Neural progenitor cell (in vitro differentiated cells): Measurements from ENCODE around the gene TMEM95. TPM values are rescaled to one million over a fixed set of nuclear protein-coding genes. Genes with fewer than 3 reads are reported as not detected.
"Not testable (repeated sequence)": the region's sequence is repeated elsewhere in the genome, so short reads cannot be mapped to it uniquely, and the experiment has no call there.

ENCODE experiments used
- DNase-seq: peaks from one replicate; pipeline ENCODE4 v3.0.0-alpha.2; 2016; ENCODE audit warnings: low spot score
- H2AFZ ChIP-seq: fragments of 200-600 bp; sonication (generic); replicated peaks from 2 replicates; pipeline ENCODE4 v1.6.1; 2016; ENCODE audit warnings: antibody characterized with exemption
- H3F3A ChIP-seq: fragments of 200-600 bp; sonication (generic); 2 replicates; pipeline ENCODE4 v1.6.1; 2016; ENCODE audit warnings: antibody characterized with exemption, low read depth
- H3K27ac ChIP-seq: fragments of 200-600 bp; sonication (generic); 2 replicates; pipeline ENCODE4 v1.5.1; 2016; ENCODE audit warnings: mild to moderate bottlenecking
- H3K27me3 ChIP-seq: fragments of 200-600 bp; sonication (generic); 2 replicates; pipeline ENCODE4 v1.6.1; 2016; ENCODE audit warnings: mild to moderate bottlenecking, moderate library complexity
- H3K36me3 ChIP-seq: fragments of 200-600 bp; sonication (generic); 2 replicates; pipeline ENCODE4 v1.5.1; 2016
- H3K4me1 ChIP-seq: fragments of 200-600 bp; sonication (generic); 2 replicates; pipeline ENCODE4 v1.6.1; 2016; ENCODE audit warnings: mixed run types
- H3K4me2 ChIP-seq: fragments of 200-600 bp; sonication (generic); 2 replicates; pipeline ENCODE4 v1.6.1; 2016
- H3K4me3 ChIP-seq: fragments of 200-600 bp; sonication (generic); 2 replicates; pipeline ENCODE4 v1.5.1; 2016
- H3K79me2 ChIP-seq: fragments of 200-600 bp; sonication (generic); 2 replicates; pipeline ENCODE4 v1.6.1; 2016; ENCODE audit warnings: low read depth
- H3K9ac ChIP-seq: fragments of 200-600 bp; sonication (generic); 2 replicates; pipeline ENCODE4 v1.6.1; 2016
- H3K9me3 ChIP-seq: fragments of 200-600 bp; sonication (generic); 2 replicates; pipeline ENCODE4 v1.5.1; 2016; ENCODE audit warnings: low read depth
- H4K20me1 ChIP-seq: fragments of 200-600 bp; sonication (generic); 2 replicates; pipeline ENCODE4 v1.6.1; 2016; ENCODE audit warnings: low read depth
- H3K27ac Mint-ChIP-seq: 3 replicates; pipeline ENCODE4 v1.8.0; 2021; ENCODE audit warnings: mixed read lengths
- H3K27me3 Mint-ChIP-seq: 2 replicates; pipeline ENCODE4 v1.8.0; 2022; ENCODE audit warnings: low read depth, mild to moderate bottlenecking, inconsistent platforms, moderate library complexity, mixed read lengths; ENCODE audit not compliant: insufficient read depth
- H3K36me3 Mint-ChIP-seq: 3 replicates; pipeline ENCODE4 v1.8.0; 2021; ENCODE audit warnings: mixed read lengths
- H3K4me1 Mint-ChIP-seq: 3 replicates; pipeline ENCODE4 v1.8.0; 2021; ENCODE audit warnings: mixed read lengths
- H3K4me3 Mint-ChIP-seq: 3 replicates; pipeline ENCODE4 v1.8.0; 2021; ENCODE audit warnings: mild to moderate bottlenecking, moderate library complexity, mixed read lengths
- H3K9me3 Mint-ChIP-seq: 3 replicates; pipeline ENCODE4 v1.8.0; 2020; ENCODE audit warnings: mixed read lengths
- CTCF ChIP-seq: fragments of 200-600 bp; sonication (generic); IDR thresholded peaks from 2 replicates; pipeline ENCODE4 v1.5.1; 2017; ENCODE audit warnings: antibody characterized with exemption, mild to moderate bottlenecking
- EZH2 ChIP-seq: fragments of 200-600 bp; sonication (generic); IDR thresholded peaks from 2 replicates; pipeline ENCODE4 v1.6.1; 2017; ENCODE audit warnings: antibody characterized with exemption, mild to moderate bottlenecking, moderate library complexity
- EZH2phosphoT487 ChIP-seq: fragments of 200-600 bp; sonication (generic); IDR thresholded peaks from 2 replicates; pipeline ENCODE4 v1.6.1; 2017; ENCODE audit warnings: antibody characterized with exemption
- total RNA-seq: library from RNA; depleted of rRNA; stranded (reverse); fragments of >200 nt; gene quantifications from 2 replicates; pipeline ENCODE4 v1.2.3, GENCODE V29; 2015; ENCODE audit warnings: low replicate concordance

TMEM95 gene
- total RNA-seq, 1 donor from 2014 or later: not detected

GRCh38 chr17:7329997-7330637, 24.8 kb upstream of the TMEM95 start:
- peak overlapping the region; percentile 86 for H2AFZ ChIP-seq
- H3K4me1 Mint-ChIP-seq: peaks cover 28% of the 10 kb centered on the region
- H3F3A ChIP-seq: peaks cover 22% of the 10 kb centered on the region
- peaks cover 2% of the 10 kb centered on the region for H3K36me3 Mint-ChIP-seq
- H3K4me1 ChIP-seq: peaks cover 14% of the 10 kb centered on the region
- H3K27me3 Mint-ChIP-seq: peaks cover 14% of the 10 kb centered on the region
- peak overlapping the region; percentile 94 for H3K4me3 Mint-ChIP-seq
- H3K79me2 ChIP-seq: peaks cover 20% of the 10 kb centered on the region
- no peak overlapping the region for H3K9ac ChIP-seq
- no peaks in the 10 kb centered on the region for H3K9me3 Mint-ChIP-seq
- peak overlapping the region; percentile 74 for H3K4me2 ChIP-seq
- no peaks in the 10 kb centered on the region for H3K36me3 ChIP-seq
- peak overlapping the region; percentile 79 for H3K27ac ChIP-seq
- TF ChIP-seq CTCF (peak; percentile 4), EZH2phosphoT487 (no peak)
- H3K9me3 ChIP-seq: no peaks in the 10 kb centered on the region
- peak; percentile 92 for DNase-seq
- no peaks in the 10 kb centered on the region for H3K27me3 ChIP-seq
- peak overlapping the region; percentile 95 for H3K27ac Mint-ChIP-seq
- H3K4me3 ChIP-seq: peak overlapping the region; percentile 94
- H4K20me1 ChIP-seq: no peaks in the 10 kb centered on the region

GRCh38 chr17:7330638-7331015, 24.3 kb upstream of the TMEM95 start:
- H4K20me1 ChIP-seq: no peaks in the 10 kb centered on the region
- H3K4me2 ChIP-seq: peak overlapping the region; percentile 74
- H3K9me3 Mint-ChIP-seq: no peaks in the 10 kb centered on the region
- H3K27ac ChIP-seq: peak overlapping the region; percentile 79
- peaks cover 22% of the 10 kb centered on the region for H3F3A ChIP-seq
- TF ChIP-seq EZH2phosphoT487 (no peak), EZH2 (no peak), CTCF (no peak)
- peak overlapping the region; percentile 94 for H3K4me3 ChIP-seq
- peaks cover 28% of the 10 kb centered on the region for H3K4me1 Mint-ChIP-seq
- H3K27me3 ChIP-seq: no peaks in the 10 kb centered on the region
- peaks cover 20% of the 10 kb centered on the region for H3K79me2 ChIP-seq
- H3K9me3 ChIP-seq: no peaks in the 10 kb centered on the region
- H3K27ac Mint-ChIP-seq: peak overlapping the region; percentile 34
- H3K27me3 Mint-ChIP-seq: peaks cover 17% of the 10 kb centered on the region
- H3K4me1 ChIP-seq: peaks cover 14% of the 10 kb centered on the region
- peak overlapping the region; percentile 94 for H3K4me3 Mint-ChIP-seq
- peaks cover 2% of the 10 kb centered on the region for H3K36me3 Mint-ChIP-seq
- no peak overlapping the region for H3K9ac ChIP-seq
- H3K36me3 ChIP-seq: no peaks in the 10 kb centered on the region
- DNase-seq: no peak
- peak overlapping the region; percentile 86 for H2AFZ ChIP-seq

GRCh38 chr17:7332111-7332510, 22.8 kb upstream of the TMEM95 start:
- no peak overlapping the region for H2AFZ ChIP-seq
- H3K79me2 ChIP-seq: peaks cover 18% of the 10 kb centered on the region
- Mint-ChIP-seq H3K4me1 (peaks cover 32% of the 10 kb centered on the region), H3K27ac (peak overlapping the region; percentile 46), H3K36me3 (no peaks in the 10 kb centered on the region), H3K9me3 (no peaks in the 10 kb centered on the region), H3K4me3 (peak overlapping the region; percentile 54), H3K27me3 (peaks cover 17% of the 10 kb centered on the region)
- H3K9ac ChIP-seq: no peak overlapping the region
- H3K9me3 ChIP-seq: no peaks in the 10 kb centered on the region
- TF ChIP-seq EZH2 (no peak), CTCF (no peak), EZH2phosphoT487 (no peak)
- H3K4me3 ChIP-seq: no peak overlapping the region
- H3K4me2 ChIP-seq: no peak overlapping the region
- H3K36me3 ChIP-seq: no peaks in the 10 kb centered on the region
- no peaks in the 10 kb centered on the region for H4K20me1 ChIP-seq
- DNase-seq: no peak
- no peak overlapping the region for H3K27ac ChIP-seq
- no peaks in the 10 kb centered on the region for H3K27me3 ChIP-seq
- H3F3A ChIP-seq: peaks cover 25% of the 10 kb centered on the region
- H3K4me1 ChIP-seq: peaks cover 21% of the 10 kb centered on the region

- H3K4me1 ChIP-seq: peaks cover 21% of the 10 kb centered on the region
- H3K79me2 ChIP-seq: peaks cover 13% of the 10 kb centered on the region
- peaks cover 31% of the 10 kb centered on the region for H3F3A ChIP-seq
- not testable (repeated sequence) for H3K27me3 ChIP-seq, H3K36me3 ChIP-seq, H4K20me1 ChIP-seq, H3K4me3 Mint-ChIP-seq, DNase-seq, H3K4me3 ChIP-seq, H2AFZ ChIP-seq, H3K27ac ChIP-seq, H3K9ac ChIP-seq, H3K9me3 Mint-ChIP-seq, H3K36me3 Mint-ChIP-seq, H3K4me2 ChIP-seq, H3K9me3 ChIP-seq
- Mint-ChIP-seq H3K27ac (peak overlapping the region; percentile 46), H3K27me3 (peaks cover 17% of the 10 kb centered on the region), H3K4me1 (peaks cover 33% of the 10 kb centered on the region)
Observed at GRCh38 chr17:7332600-7333069, 22.3 kb upstream of the TMEM95 start.
